ENCODE results near the gene FOXA3.
A peak's percentile ranks its signal among the peaks of the same experiment; 100 is the strongest.

FOXA3 gene

GRCh38 chr19:45897261-45897812, 33.2 kb downstream of the FOXA3 start:
- no peak for DNase-seq

GRCh38 chr19:45899253-45899652, 35.1 kb downstream of the FOXA3 start:
- DNase-seq = no peak

- DNase-seq = no peak
These were observed 35.9 kb downstream of the FOXA3 start for GRCh38 chr19:45899919-45900589.

GRCh38 chr19:45900738-45901431, 36.8 kb downstream of the FOXA3 start:
- DNase-seq = no peak

- peak; percentile 22 to 41 for DNase-seq
These were observed 37.3 kb downstream of the FOXA3 start for GRCh38 chr19:45901432-45901911.

- no peak for DNase-seq
These were observed 38.0 kb downstream of the FOXA3 start, which contains the start of gene MYPOP for GRCh38 chr19:45901912-45902650. TSS of gene MYPOP (minus strand) at chr19:45902613. CDS start at chr19:45901773, 840 bp downstream.

GRCh38 chr19:45902651-45903625, 38.8 kb downstream of the FOXA3 start:
- peak; percentile 99 for DNase-seq

- DNase-seq = no peak
These were observed 40.9 kb downstream of the FOXA3 start for GRCh38 chr19:45905011-45905410.

- DNase-seq = no peak
These were observed 42.1 kb downstream of the FOXA3 start for GRCh38 chr19:45906221-45906620.

- DNase-seq = no peak
These were observed 44.8 kb downstream of the FOXA3 start for GRCh38 chr19:45908956-45909355.

- DNase-seq = no peak
These were observed 47.2 kb downstream of the FOXA3 start for GRCh38 chr19:45911291-45911690.

- no peak for DNase-seq
These were observed 50.0 kb downstream of the FOXA3 start, which contains the start of gene NANOS2 for GRCh38 chr19:45913874-45914830. TSS of gene NANOS2 (minus strand) at chr19:45914778. CDS start at chr19:45914693, 85 bp downstream.

- no peak for DNase-seq
These were observed 53.4 kb downstream of the FOXA3 start for GRCh38 chr19:45917421-45918091.

GRCh38 chr19:45918721-45919120, 54.6 kb downstream of the FOXA3 start:
- no peak for DNase-seq

GRCh38 chr19:45919678-45920077, 55.6 kb downstream of the FOXA3 start:
- no peak for DNase-seq

GRCh38 chr19:45920458-45920857, 56.3 kb downstream of the FOXA3 start:
- DNase-seq = no peak

GRCh38 chr19:45922281-45922680, 58.2 kb downstream of the FOXA3 start:
- DNase-seq = no peak

Measured in CD4-positive, alpha-beta T cell treated with Interferon alpha-2 for 1 hour (primary cell).